GM12801 (cell line): ENCODE results near the gene CD99.

Experiments
- CTCF ChIP-seq: IDR thresholded peaks from one replicate; pipeline ENCODE4 v1.5.1; 2011; ENCODE audit warnings: control low read depth; ENCODE audit not compliant: insufficient read length; ENCODE audit errors: extremely low read depth

The CD99 gene

DNA sequence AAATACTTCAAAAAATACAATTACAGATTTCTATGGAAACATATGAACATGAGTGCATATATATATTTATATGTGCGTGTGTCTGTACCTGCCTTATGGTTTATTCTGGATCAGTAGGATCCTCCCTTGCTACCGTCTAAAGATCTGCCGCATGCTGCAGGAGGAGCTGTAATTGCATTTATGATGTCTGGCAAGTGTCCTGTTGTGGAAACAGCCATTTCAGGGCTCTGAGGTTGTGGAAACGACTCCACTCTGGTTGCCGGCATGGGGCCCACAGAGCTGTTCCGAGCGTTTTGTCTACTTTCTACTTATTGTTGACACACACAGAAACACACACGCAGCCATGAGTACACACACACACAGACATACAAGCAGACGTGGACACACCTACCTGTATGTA is 21.3 kb downstream of the CD99 start:
- no peak for TF ChIP-seq CTCF

- TF ChIP-seq CTCF: no peak
Measured at GRCh38 chrX:2712890-2713840, 22.1 kb downstream of the CD99 start.

- TF ChIP-seq CTCF: no peak
Measured at GRCh38 chrX:2714551-2714950, 23.5 kb downstream of the CD99 start.

DNA sequence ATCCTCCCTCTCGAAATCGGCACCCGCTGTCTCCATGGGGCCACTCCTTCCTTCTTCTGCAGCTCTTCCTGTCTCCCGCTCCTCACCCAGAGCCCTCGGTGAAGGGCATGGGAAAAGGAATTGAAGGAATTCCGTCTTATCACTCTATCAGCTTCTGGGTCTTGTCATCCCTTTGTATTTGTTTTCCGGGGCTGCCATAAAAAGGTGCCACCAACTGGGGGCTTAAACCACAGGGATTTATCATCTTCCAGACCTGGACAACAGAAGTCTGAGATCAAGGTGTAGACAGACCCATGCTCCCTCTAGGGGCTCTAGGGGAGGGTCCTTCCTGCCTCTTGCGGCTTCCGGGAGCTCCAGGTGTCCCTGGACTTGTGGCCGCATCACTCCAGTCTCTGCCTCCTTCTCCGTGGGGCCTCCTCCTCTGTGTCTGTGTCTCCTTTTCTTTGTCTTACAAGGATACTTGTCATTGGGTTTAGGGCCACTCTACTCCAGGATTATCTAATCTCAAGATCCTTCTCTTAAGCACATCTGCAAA is 24.0 kb downstream of the CD99 start:
- TF ChIP-seq CTCF: no peak

GRCh38 chrX:2717312-2717711 is 26.2 kb downstream of the CD99 start:
- no peak for TF ChIP-seq CTCF

DNA sequence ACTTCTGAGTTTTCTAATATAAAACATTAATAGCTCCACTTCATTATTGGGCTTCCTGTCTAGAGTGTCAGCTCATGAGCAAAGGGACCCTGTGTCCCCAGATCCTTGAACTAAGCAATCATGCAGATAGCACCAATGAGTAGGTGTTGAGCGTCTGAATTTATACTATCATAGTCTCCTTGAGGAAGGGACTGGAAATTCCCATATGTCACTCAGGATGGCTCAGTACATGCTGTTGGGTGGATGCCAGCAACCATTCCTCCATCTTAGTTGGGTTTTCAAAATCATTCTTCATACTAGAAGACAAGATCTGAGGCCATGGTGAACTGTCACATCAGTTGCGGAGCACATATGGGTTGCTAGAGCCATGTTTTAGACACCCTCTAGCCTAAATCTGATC is 27.7 kb downstream of the CD99 start:
- no peak for TF ChIP-seq CTCF

- no peak for TF ChIP-seq CTCF
Measured at GRCh38 chrX:2719774-2720447, 28.8 kb downstream of the CD99 start.
